Smooth muscle cell (in vitro differentiated cells): ENCODE measurements around the gene MYO1E. TPM values are rescaled to one million over a fixed set of nuclear protein-coding genes. Genes with fewer than 3 reads are reported as not detected.

Experiments used
- DNase-seq: peaks from one replicate; lab custom pipeline; 2025; ENCODE audit not compliant: unreplicated experiment; lab: John Stamatoyannopoulos, UW
- H2AFZ ChIP-seq: fragments of 200-600 bp; sonication (generic); 2 replicates; pipeline ENCODE4 v1.6.0; 2016; ENCODE audit warnings: antibody characterized with exemption, low read depth, mild to moderate bottlenecking
- H3F3A ChIP-seq: fragments of 200-600 bp; sonication (generic); 2 replicates; pipeline ENCODE4 v1.6.0; 2017; ENCODE audit warnings: antibody characterized with exemption, low read depth
- H3K27ac ChIP-seq: fragments of 200-600 bp; sonication (generic); 2 replicates; pipeline ENCODE4 v1.5.1; 2016; ENCODE audit warnings: low read depth, mild to moderate bottlenecking
- H3K27me3 ChIP-seq: fragments of 200-600 bp; sonication (generic); 2 replicates; pipeline ENCODE4 v1.6.1; 2016; ENCODE audit warnings: low read depth, mild to moderate bottlenecking
- H3K36me3 ChIP-seq: fragments of 200-600 bp; sonication (generic); 2 replicates; pipeline ENCODE4 v1.5.1; 2016; ENCODE audit warnings: low read depth
- H3K4me1 ChIP-seq: fragments of 200-600 bp; sonication (generic); 2 replicates; pipeline ENCODE4 v1.5.1; 2016; ENCODE audit warnings: low read depth
- H3K4me2 ChIP-seq: fragments of 200-600 bp; sonication (generic); 2 replicates; pipeline ENCODE4 v1.6.0; 2016; ENCODE audit warnings: mild to moderate bottlenecking
- H3K4me3 ChIP-seq: fragments of 200-600 bp; sonication (generic); 2 replicates; pipeline ENCODE4 v1.5.1; 2016; ENCODE audit warnings: mild to moderate bottlenecking
- H3K79me2 ChIP-seq: fragments of 200-600 bp; sonication (generic); 2 replicates; pipeline ENCODE4 v1.6.0; 2016; ENCODE audit warnings: low read depth, mild to moderate bottlenecking
- H3K9ac ChIP-seq: fragments of 200-600 bp; sonication (generic); 2 replicates; pipeline ENCODE4 v1.6.0; 2016; ENCODE audit warnings: low read depth
- H3K9me3 ChIP-seq: fragments of 200-600 bp; sonication (generic); replicated peaks from 2 replicates; pipeline ENCODE4 v1.5.1; 2016; ENCODE audit warnings: low read depth
- H4K20me1 ChIP-seq: fragments of 200-600 bp; sonication (generic); 2 replicates; pipeline ENCODE4 v1.6.0; 2016; ENCODE audit warnings: low read depth
- WGBS: methylation state at CpG from one replicate; pipeline ENCODE4 v1.1.7; 2016; ENCODE audit warnings: low lambda C conversion rate; 5-methylcytosine and 5-hydroxymethylcytosine counted together
- polyA plus RNA-seq: library from polyadenylated mRNA; unstranded; fragments of >200 nt; fragmentation: Nextera tagmentation; extraction: Ambion mirVana; gene quantifications from 2 replicates; pipeline ENCODE4 v1.2.1, GENCODE V29; 2016
- total RNA-seq: library from RNA; depleted of rRNA; stranded (reverse); fragments of >200 nt; gene quantifications from 2 replicates; pipeline ENCODE4 v1.2.3, GENCODE V29; 2014
- TF ChIP-seq, protein P1 (sequence below): fragments of 200-600 bp; sonication (generic); IDR thresholded peaks from 2 replicates; pipeline ENCODE4 v1.5.1; 2017; ENCODE audit warnings: borderline replicate concordance, mild to moderate bottlenecking, antibody characterized with exemption; ENCODE audit not compliant: insufficient read depth, poor library complexity, severe bottlenecking

Gene MYO1E
- total and polyA plus RNA-seq, 2 experiments from 2014 or later: 50.0 to 54.5 TPM

DNA sequence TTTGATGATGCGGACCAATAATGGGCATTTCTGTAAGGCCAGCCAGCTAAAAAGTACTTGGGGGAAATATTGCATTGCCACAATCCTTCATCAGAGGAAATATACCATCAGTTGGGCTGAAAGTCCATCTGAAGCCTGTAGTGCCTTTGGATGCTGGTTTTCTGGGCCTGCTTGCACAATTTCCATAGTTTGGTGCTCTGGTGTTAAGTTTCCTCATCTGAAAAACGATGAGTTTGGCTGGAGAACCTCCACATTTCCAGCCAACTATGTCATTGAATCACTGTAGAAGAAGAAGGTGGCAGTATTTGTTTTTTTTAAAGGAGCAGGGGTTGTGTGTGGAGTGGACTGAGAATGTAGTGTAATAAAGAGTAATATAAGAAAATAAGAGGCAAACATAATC, 257.6 kb downstream of the MYO1E start:
- TF ChIP-seq, protein P1, sequence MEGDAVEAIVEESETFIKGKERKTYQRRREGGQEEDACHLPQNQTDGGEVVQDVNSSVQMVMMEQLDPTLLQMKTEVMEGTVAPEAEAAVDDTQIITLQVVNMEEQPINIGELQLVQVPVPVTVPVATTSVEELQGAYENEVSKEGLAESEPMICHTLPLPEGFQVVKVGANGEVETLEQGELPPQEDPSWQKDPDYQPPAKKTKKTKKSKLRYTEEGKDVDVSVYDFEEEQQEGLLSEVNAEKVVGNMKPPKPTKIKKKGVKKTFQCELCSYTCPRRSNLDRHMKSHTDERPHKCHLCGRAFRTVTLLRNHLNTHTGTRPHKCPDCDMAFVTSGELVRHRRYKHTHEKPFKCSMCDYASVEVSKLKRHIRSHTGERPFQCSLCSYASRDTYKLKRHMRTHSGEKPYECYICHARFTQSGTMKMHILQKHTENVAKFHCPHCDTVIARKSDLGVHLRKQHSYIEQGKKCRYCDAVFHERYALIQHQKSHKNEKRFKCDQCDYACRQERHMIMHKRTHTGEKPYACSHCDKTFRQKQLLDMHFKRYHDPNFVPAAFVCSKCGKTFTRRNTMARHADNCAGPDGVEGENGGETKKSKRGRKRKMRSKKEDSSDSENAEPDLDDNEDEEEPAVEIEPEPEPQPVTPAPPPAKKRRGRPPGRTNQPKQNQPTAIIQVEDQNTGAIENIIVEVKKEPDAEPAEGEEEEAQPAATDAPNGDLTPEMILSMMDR: no peak
- Histone ChIP-seq H3K36me3 (no peaks in the 10 kb centered on the region), H2AFZ (no peak overlapping the region), H3K4me3 (no peak overlapping the region), H3K9ac (no peak overlapping the region), H3K27ac (no peak overlapping the region), H3K79me2 (no peaks in the 10 kb centered on the region), H3K27me3 (no peaks in the 10 kb centered on the region), H3K4me2 (no peak overlapping the region), H3F3A (no peaks in the 10 kb centered on the region), H4K20me1 (no peaks in the 10 kb centered on the region), H3K9me3 (no peaks in the 10 kb centered on the region), H3K4me1 (no peaks in the 10 kb centered on the region)
- WGBS: 94% methylated on average over 2 of the region's 2 CpGs
- DNase-seq: no peak

DNA sequence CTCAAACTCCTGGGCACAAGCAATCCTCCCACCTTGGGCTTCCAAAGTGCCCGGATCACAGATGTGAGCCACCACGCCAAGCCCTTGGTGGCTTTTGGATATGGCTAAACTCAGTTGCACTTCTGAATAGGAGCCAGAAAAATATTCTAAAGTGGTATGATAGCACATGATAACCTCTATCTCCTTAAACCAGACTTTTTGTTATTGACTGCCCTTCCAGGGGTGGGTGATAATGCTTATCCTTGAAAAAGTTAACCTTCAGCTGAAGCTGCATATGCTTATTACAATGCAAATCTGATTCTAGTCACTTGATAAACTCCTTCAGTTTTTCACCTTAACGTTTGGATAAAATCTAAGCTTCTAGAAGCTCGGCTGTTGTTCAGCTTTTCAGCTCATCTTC, 261.4 kb downstream of the MYO1E start:
- H3K4me2 ChIP-seq: no peak overlapping the region

DNA sequence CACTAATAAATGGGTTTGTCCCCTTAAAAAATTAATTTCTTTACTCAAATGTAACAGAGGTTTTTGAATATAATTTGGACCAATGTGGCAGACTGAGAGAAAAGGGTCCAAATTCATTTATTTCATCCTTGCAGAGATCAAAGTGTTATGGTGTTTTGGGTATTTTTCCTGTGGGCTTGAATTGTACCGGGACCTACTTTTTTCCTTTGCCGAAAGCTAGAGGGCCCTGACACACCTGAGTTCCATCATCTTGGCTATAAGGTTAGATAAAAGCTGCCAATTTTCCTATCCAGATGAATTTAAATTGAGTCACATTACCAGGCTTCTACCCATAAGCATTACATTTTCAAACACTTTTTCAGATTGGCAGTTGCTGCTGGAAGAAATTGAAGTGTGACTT, 266.8 kb downstream of the MYO1E start:
- Histone ChIP-seq H3K4me3 (peak overlapping the region; percentile 81), H3F3A (peaks cover 5% of the 10 kb centered on the region), H3K9me3 (no peaks in the 10 kb centered on the region), H3K36me3 (no peaks in the 10 kb centered on the region), H3K27me3 (no peaks in the 10 kb centered on the region), H3K4me1 (no peaks in the 10 kb centered on the region), H3K79me2 (peaks cover 10% of the 10 kb centered on the region), H2AFZ (peak overlapping the region; percentile 52), H3K4me2 (peak overlapping the region; percentile 97), H4K20me1 (no peaks in the 10 kb centered on the region), H3K9ac (peak overlapping the region; percentile 59), H3K27ac (no peak overlapping the region)
- DNase-seq: no peak
- TF ChIP-seq, protein P1: no peak
- 16% methylated on average over 2 of the region's 2 CpGs for WGBS

More for the DNA sequence above, 261.4 kb downstream of the MYO1E start:
- Histone ChIP-seq H3K27ac (no peak overlapping the region), H3K27me3 (no peaks in the 10 kb centered on the region), H3K9ac (no peak overlapping the region), H3K4me3 (no peak overlapping the region), H3K79me2 (peaks cover 4% of the 10 kb centered on the region), H3K36me3 (no peaks in the 10 kb centered on the region), H3F3A (no peaks in the 10 kb centered on the region), H3K9me3 (no peaks in the 10 kb centered on the region), H4K20me1 (no peaks in the 10 kb centered on the region), H3K4me1 (no peaks in the 10 kb centered on the region), H2AFZ (no peak overlapping the region)
- WGBS: 95% methylated on average over 4 of the region's 4 CpGs
- no peak for DNase-seq
- TF ChIP-seq, protein P1: no peak

DNA sequence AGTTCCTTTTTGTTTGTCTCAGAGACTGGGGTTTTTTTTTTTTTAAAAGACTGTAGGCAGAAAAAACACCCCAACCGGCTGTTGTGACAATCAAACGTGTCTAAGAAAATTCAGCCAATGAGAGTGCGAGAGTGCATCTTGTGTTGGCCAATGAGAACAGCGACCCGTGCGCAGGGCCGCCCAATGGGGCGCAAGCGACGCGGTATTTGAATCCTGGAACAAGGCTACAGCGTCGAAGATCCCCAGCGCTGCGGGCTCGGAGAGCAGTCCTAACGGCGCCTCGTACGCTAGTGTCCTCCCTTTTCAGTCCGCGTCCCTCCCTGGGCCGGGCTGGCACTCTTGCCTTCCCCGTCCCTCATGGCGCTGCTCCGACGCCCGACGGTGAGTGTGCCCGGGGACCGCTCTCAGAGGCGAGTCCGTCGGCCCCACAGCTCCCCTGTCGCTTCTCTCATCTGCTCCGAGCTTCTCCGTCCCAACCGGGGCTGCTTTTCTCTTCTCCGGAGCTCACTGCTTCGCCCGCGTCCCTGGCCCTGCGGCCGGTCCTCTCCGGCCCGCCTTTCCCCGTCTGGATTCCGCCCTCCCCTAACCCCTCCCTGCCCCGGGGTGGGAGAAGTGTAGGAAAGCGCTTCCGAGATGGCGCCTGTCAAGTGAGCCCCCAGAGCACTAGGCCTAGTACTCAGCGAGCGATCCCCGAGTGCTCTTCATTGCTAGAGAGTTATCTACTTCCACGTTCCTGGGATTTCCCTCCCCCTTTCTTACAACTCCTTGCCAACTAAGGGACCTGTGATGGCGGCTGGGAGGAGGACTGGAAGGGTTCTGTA, 267.5 kb downstream of the MYO1E start, which contains the start of gene CCNB2:
Gene CCNB2, plus strand, starts transcription at position 235 of the 821 bp plus-strand sequence. Its CDS starts 123 bp downstream, at position 358.
- H3K27ac ChIP-seq: peak within 1 kb of the TSS; percentile 70
- no peaks in the 10 kb centered on the region for H3K27me3 ChIP-seq
- TF ChIP-seq, protein P1: no peak
- peak within 1 kb of the TSS; percentile 69 for H2AFZ ChIP-seq
- H3K9me3 ChIP-seq: no peaks in the 10 kb centered on the region
- H3K36me3 ChIP-seq: no peaks in the 10 kb centered on the region
- peak within 1 kb of the TSS; percentile 76 for H3K9ac ChIP-seq
- peaks cover 10% of the 10 kb centered on the region for H3K79me2 ChIP-seq
- H4K20me1 ChIP-seq: no peaks in the 10 kb centered on the region
- H3K4me1 ChIP-seq: no peaks in the 10 kb centered on the region
- under 1% methylated on average over 52 of the region's 57 CpGs for WGBS
- peak within 1 kb of the TSS; percentile 97 for H3K4me2 ChIP-seq
- peaks cover 5% of the 10 kb centered on the region for H3F3A ChIP-seq
- DNase-seq: peak; percentile 46
- H3K4me3 ChIP-seq: peak within 1 kb of the TSS; percentile 81
